IMR-90 (cell line): Measurements from ENCODE around the gene BSDC1. TPM values are rescaled to one million over a fixed set of nuclear protein-coding genes. Genes with fewer than 3 reads are reported as not detected.

Experiments
- ATAC-seq: fragments of 200-7000 bp; cut with Tn5 transposase; 2 replicates; pipeline ENCODE4 v1.9.1; 2020; ENCODE audit warnings: low read depth, mild to moderate bottlenecking, moderate library complexity
- BruUV-seq: library from RNA; stranded (reverse); fragments of 400-500 nt; replicated peaks from 2 replicates; lab custom pipeline; 2021; lab: Mats Ljungman, UMichigan
- CTCF ChIA-PET: fragments of 300-600 bp; formaldehyde crosslinking; extraction: SDS; loops from one replicate; lab custom pipeline; 2021; ENCODE audit warnings: antibody characterized with exemption; lab: Yijun Ruan, JAX
- POLR2A ChIA-PET: fragments of 300-600 bp; sonication (Branson Sonifier 250); formaldehyde crosslinking; loops from one replicate; lab custom pipeline; 2022; ENCODE audit warnings: antibody characterized with exemption; ENCODE audit not compliant: unreplicated experiment; lab: Charles Lee
- DNase-seq: peaks from one replicate; pipeline ENCODE4 v3.0.0; 2013
- H2AFZ ChIP-seq: replicated peaks from 2 replicates; pipeline ENCODE3; 2013; ENCODE audit warnings: low read length, mild to moderate bottlenecking; ENCODE audit not compliant: poor library complexity
- H2AK5ac ChIP-seq: 2 replicates; pipeline ENCODE4 v1.6.1; 2013; ENCODE audit warnings: low read depth, low read length, inconsistent platforms
- H2AK9ac ChIP-seq: replicated peaks from 2 replicates; pipeline ENCODE3; 2013; ENCODE audit warnings: mild to moderate bottlenecking, low read depth, low read length, moderate library complexity; ENCODE audit not compliant: poor library complexity
- H2BK120ac ChIP-seq: 2 replicates; pipeline ENCODE4 v1.6.1; 2013; ENCODE audit warnings: low read depth, low read length, inconsistent platforms
- H2BK15ac ChIP-seq: 3 replicates; pipeline ENCODE4 v1.6.1; 2013; ENCODE audit warnings: low read depth, low read length, inconsistent platforms
- H2BK20ac ChIP-seq: 2 replicates; pipeline ENCODE4 v1.6.1; 2013; ENCODE audit warnings: low read depth, mild to moderate bottlenecking, inconsistent platforms, low read length, moderate library complexity
- H2BK5ac ChIP-seq: 2 replicates; pipeline ENCODE4 v1.6.1; 2013; ENCODE audit warnings: mild to moderate bottlenecking, low read depth, low read length, inconsistent platforms; ENCODE audit not compliant: poor library complexity, severe bottlenecking
- H3K14ac ChIP-seq: replicated peaks from 2 replicates; pipeline ENCODE4 v1.6.1; 2013; ENCODE audit warnings: low read depth, low read length, inconsistent platforms
- H3K18ac ChIP-seq: 2 replicates; pipeline ENCODE4 v1.6.1; 2013; ENCODE audit warnings: low read depth, low read length, control low read depth
- H3K23ac ChIP-seq: 2 replicates; pipeline ENCODE4 v1.6.1; 2013; ENCODE audit warnings: low read depth, low read length, inconsistent platforms
- H3K27ac ChIP-seq: 2 replicates; pipeline ENCODE4 v1.5.1; 2013; ENCODE audit warnings: mild to moderate bottlenecking, control low read depth, low read length; ENCODE audit not compliant: insufficient read depth
- H3K27me3 ChIP-seq: 2 replicates; pipeline ENCODE4 v1.6.1; 2013; ENCODE audit warnings: low read length; ENCODE audit not compliant: control insufficient read depth, insufficient read depth
- H3K36me3 ChIP-seq: 2 replicates; pipeline ENCODE4 v1.6.1; 2013; ENCODE audit warnings: low read length, mixed read lengths; ENCODE audit not compliant: control insufficient read depth, insufficient read depth
- H3K4ac ChIP-seq: 2 replicates; pipeline ENCODE4 v1.6.1; 2013; ENCODE audit warnings: low read depth, low read length, inconsistent platforms
- H3K4me1 ChIP-seq: 2 replicates; pipeline ENCODE4 v1.6.1; 2013; ENCODE audit warnings: low read length, mixed read lengths; ENCODE audit not compliant: control insufficient read depth, insufficient read depth
- H3K4me2 ChIP-seq: 2 replicates; pipeline ENCODE4 v1.6.1; 2013; ENCODE audit warnings: low read depth, mild to moderate bottlenecking, control low read depth, low read length, moderate library complexity
- H3K4me3 ChIP-seq: 2 replicates; pipeline ENCODE4 v1.5.1; 2013; ENCODE audit warnings: low read depth, mild to moderate bottlenecking, control low read depth, low read length, moderate library complexity; ENCODE audit not compliant: insufficient read depth
- H3K56ac ChIP-seq: 2 replicates; pipeline ENCODE4 v1.6.1; 2013; ENCODE audit warnings: low read length, inconsistent platforms; ENCODE audit not compliant: insufficient read depth; ENCODE audit errors: extremely low read depth
- H3K79me1 ChIP-seq, 2 experiments: 2 replicates each; pipeline ENCODE4 v1.6.1; 2013; ENCODE audit warnings: low read length in 2 of 2, inconsistent platforms in 1 of 2, low read depth in 1 of 2
- H3K9ac ChIP-seq: 2 replicates; pipeline ENCODE4 v1.6.1; 2013; ENCODE audit warnings: low read depth, low read length, control low read depth
- H3K9me1 ChIP-seq: 2 replicates; pipeline ENCODE4 v1.6.1; 2013; ENCODE audit warnings: low read length, inconsistent platforms; ENCODE audit not compliant: insufficient read depth
- H3K9me3 ChIP-seq: 2 replicates; pipeline ENCODE4 v1.6.1; 2013; ENCODE audit warnings: low read length; ENCODE audit not compliant: control insufficient read depth, insufficient read depth
- H4K20me1 ChIP-seq: 2 replicates; pipeline ENCODE4 v1.6.1; 2013; ENCODE audit warnings: low read length, inconsistent platforms; ENCODE audit not compliant: insufficient read depth
- H4K5ac ChIP-seq: 2 replicates; pipeline ENCODE4 v1.6.1; 2013; ENCODE audit warnings: mild to moderate bottlenecking, low read depth, low read length, control low read depth
- H4K8ac ChIP-seq, 2 experiments: 2 replicates each; pipeline ENCODE4 v1.6.1; 2013; ENCODE audit warnings: low read depth in 2 of 2, low read length in 2 of 2, control low read depth in 1 of 2, inconsistent platforms in 1 of 2
- H4K91ac ChIP-seq: 2 replicates; pipeline ENCODE4 v1.6.1; 2013; ENCODE audit warnings: low read depth, low read length, inconsistent platforms; ENCODE audit not compliant: insufficient read depth
- BHLHE40 ChIP-seq: fragments of 150-350 bp; IDR thresholded peaks from 2 replicates; pipeline ENCODE4 v1.6.1; 2016; ENCODE audit warnings: mild to moderate bottlenecking, low read depth, low read length
- CEBPB ChIP-seq: IDR thresholded peaks from 2 replicates; pipeline ENCODE4 v1.6.1; 2012; ENCODE audit warnings: low read depth, low read length, improper control_type of control experiment
- CHD1 ChIP-seq: IDR thresholded peaks from 2 replicates; pipeline ENCODE4 v1.6.1; 2012; ENCODE audit warnings: low read depth, low read length, improper control_type of control experiment
- CTCF ChIP-seq: conservative IDR thresholded peaks from 2 replicates; pipeline ENCODE4 v1.5.1; 2012; ENCODE audit warnings: mild to moderate bottlenecking, low read depth, low read length, improper control_type of control experiment
- ELK1 ChIP-seq: fragments of 150-350 bp; IDR thresholded peaks from 2 replicates; pipeline ENCODE4 v1.6.1; 2016; ENCODE audit warnings: low read depth, mild to moderate bottlenecking, low read length, moderate library complexity, borderline replicate concordance
- FOS ChIP-seq: fragments of 150-350 bp; IDR thresholded peaks from 2 replicates; pipeline ENCODE4 v1.6.1; 2016; ENCODE audit warnings: low read depth, low read length
- MAFK ChIP-seq: IDR thresholded peaks from 2 replicates; pipeline ENCODE4 v1.6.1; 2012; ENCODE audit warnings: low read depth, low read length, improper control_type of control experiment
- MAZ ChIP-seq: IDR thresholded peaks from 2 replicates; pipeline ENCODE4 v1.6.1; 2012; ENCODE audit warnings: low read depth, mild to moderate bottlenecking, low read length, improper control_type of control experiment, moderate library complexity, borderline replicate concordance
- MXI1 ChIP-seq: IDR thresholded peaks from 2 replicates; pipeline ENCODE4 v1.6.1; 2012; ENCODE audit warnings: low read depth, mild to moderate bottlenecking, low read length, moderate library complexity, borderline replicate concordance
- NFE2L2 ChIP-seq: fragments of 150-350 bp; IDR thresholded peaks from 2 replicates; pipeline ENCODE4 v1.6.1; 2016; ENCODE audit warnings: low read depth, mild to moderate bottlenecking, low read length
- POLR2A ChIP-seq: IDR thresholded peaks from 2 replicates; pipeline ENCODE4 v1.6.1; 2012; ENCODE audit warnings: mild to moderate bottlenecking, low read depth, low read length
- RAD21 ChIP-seq: IDR thresholded peaks from 2 replicates; pipeline ENCODE4 v1.6.1; 2012; ENCODE audit warnings: low read length, improper control_type of control experiment
- RCOR1 ChIP-seq: IDR thresholded peaks from 2 replicates; pipeline ENCODE4 v1.6.1; 2012; ENCODE audit warnings: mild to moderate bottlenecking, low read length, improper control_type of control experiment; ENCODE audit not compliant: insufficient replicate concordance
- RFX5 ChIP-seq: IDR thresholded peaks from 2 replicates; pipeline ENCODE4 v1.8.0; 2012; ENCODE audit warnings: low read depth, mild to moderate bottlenecking, low read length, moderate library complexity
- SMC3 ChIP-seq: fragments of 150-350 bp; IDR thresholded peaks from 2 replicates; pipeline ENCODE4 v1.6.1; 2016; ENCODE audit warnings: low read depth, mild to moderate bottlenecking, antibody characterized with exemption, low read length, moderate library complexity
- WGBS, 2 experiments: methylation state at CpG; one replicate each; pipeline versions ENCODE4 v1.1.5 to v1.1.7; 2013; ENCODE audit warnings: missing lambda C conversion rate in 2 of 2; ENCODE audit not compliant: insufficient read length in 1 of 2; ENCODE audit errors: extremely low coverage in 2 of 2; 5-methylcytosine and 5-hydroxymethylcytosine counted together
- dilution Hi-C: fragments of 300-500 bp; cut with HindIII; formaldehyde crosslinking; loops from one replicate; pipeline ENCODE4 v1.14.3; 2018; ENCODE audit warnings: low sequenced_read_pairs; ENCODE audit not compliant: unreplicated experiment
- in situ Hi-C: fragments of 300-500 bp; cut with MboI; formaldehyde crosslinking; loops from 3 replicates; pipeline ENCODE4 v1.14.3; 2019; ENCODE audit warnings: low sequenced_read_pairs, inconsistent platforms, mixed read lengths
- intact Hi-C: fragments of 100-400 bp; cut with micrococcal nuclease; formaldehyde crosslinking; loops from 2 replicates; pipeline ENCODE4 v1.10.0; 2022
- polyA plus RNA-seq, 3 experiments: library from polyadenylated mRNA; depleted of rRNA; stranded (reverse); fragments of >200 nt; gene quantifications; 2 replicates each; pipeline ENCODE4 v1.2.3, GENCODE V29; 2012; ENCODE audit warnings: low replicate concordance in 1 of 3
- total RNA-seq: library from RNA; depleted of rRNA; stranded (reverse); fragments of >200 nt; gene quantifications from 2 replicates; pipeline ENCODE4 v1.2.3, GENCODE V29; 2012

The BSDC1 gene
- total and polyA plus RNA-seq, 2 of the 4 experiments (the other 2 are of a cell fraction), result 56.8 to 60.4 TPM

DNA sequence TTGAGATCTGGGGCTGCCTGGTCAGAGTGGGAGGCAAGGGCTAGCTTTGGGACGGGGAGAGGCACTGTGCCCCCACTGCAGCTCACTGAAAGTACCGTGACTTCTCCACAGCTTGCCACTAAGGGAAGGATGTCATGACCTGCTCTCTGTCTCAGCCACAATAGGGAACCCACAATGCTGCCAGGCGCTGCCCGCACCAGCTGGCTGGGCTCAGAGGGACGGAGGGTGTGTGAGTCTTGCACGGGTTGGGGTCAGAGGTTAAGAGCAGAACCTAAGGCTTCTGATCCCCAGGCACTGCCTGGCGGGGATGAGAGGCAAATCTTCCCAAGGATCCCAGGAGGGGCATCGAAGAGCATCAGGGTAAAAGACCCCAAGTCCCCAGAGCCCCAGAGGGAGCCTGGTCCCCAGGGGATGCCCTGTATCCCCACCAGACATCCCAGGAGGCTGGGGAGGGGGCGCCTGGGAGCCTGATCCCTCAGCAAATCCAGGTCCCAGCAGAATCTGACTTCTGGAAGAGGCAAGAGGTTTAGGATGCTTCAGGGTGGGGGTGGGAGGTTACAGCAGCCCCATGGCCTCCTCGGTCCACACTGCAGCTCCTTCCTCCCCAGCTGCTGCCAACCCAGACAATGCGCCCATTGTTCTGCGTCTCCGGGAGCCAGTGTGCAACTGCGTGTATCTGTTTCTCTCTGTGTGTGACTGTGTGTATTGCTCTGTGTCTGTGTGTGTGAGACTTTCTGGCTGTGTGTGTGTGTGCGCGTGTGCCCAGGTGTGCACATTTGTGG is 56.2 kb downstream of the BSDC1 start:
- H2BK15ac ChIP-seq, result no peak overlapping the region
- BruUV-seq, result no TSS peak
- dilution Hi-C loops, result no loop called here

More for the DNA sequence above, 56.2 kb downstream of the BSDC1 start:
- H3K79me1 ChIP-seq, result peaks cover 12 to 25% of the 10 kb centered on the region in 2 experiments; a peak in 3 of 4 replicates
- no peak overlapping the region for H2BK5ac ChIP-seq
- ATAC-seq (no peak), DNase-seq (peak; percentile 31)
- in situ Hi-C loops (no loop called here), intact Hi-C loops (loop anchor here (5.0 kb wide), 1 partner anchor 54 kb away; the partner anchor contains the start of gene BSDC1)
- H3K4me3 ChIP-seq, result no peak overlapping the region
- no peak overlapping the region for H4K91ac ChIP-seq
- ChIA-PET POLR2A (no interaction called here), CTCF (no interaction called here)
- H2BK120ac ChIP-seq, result no peak overlapping the region
- no peak overlapping the region for H3K18ac ChIP-seq
- H3K4me2 ChIP-seq, result no peak overlapping the region
- H3K14ac ChIP-seq, result peak overlapping the region; percentile 58
- peaks cover 14% of the 10 kb centered on the region for H3K36me3 ChIP-seq
- no peak overlapping the region for H3K4ac ChIP-seq
- no peak overlapping the region for H4K8ac ChIP-seq
- H3K9ac ChIP-seq, result no peak overlapping the region
- H2AK5ac ChIP-seq, result peak overlapping the region; percentile 44; the same call in 1 of the 2 replicates
- no peak overlapping the region for H3K56ac ChIP-seq
- 67% methylated on average over 3 of the region's 16 CpGs; no CpG with 5 or more reads in 1 of the 2 experiments for WGBS, 2 experiments
- TF ChIP-seq POLR2A (no peak), NFE2L2 (no peak), RAD21 (no peak), ELK1 (no peak), RCOR1 (no peak), MXI1 (no peak), CTCF (no peak), BHLHE40 (no peak), FOS (no peak), SMC3 (no peak), CEBPB (no peak), MAZ (no peak), MAFK (no peak), RFX5 (no peak), CHD1 (no peak)
- H3K27me3 ChIP-seq, result no peaks in the 10 kb centered on the region
- peaks cover 3% of the 10 kb centered on the region; the same call in 1 of the 2 replicates for H3K9me1 ChIP-seq
- H3K9me3 ChIP-seq, result no peaks in the 10 kb centered on the region
- H4K20me1 ChIP-seq, result peaks cover 23% of the 10 kb centered on the region
- H3K23ac ChIP-seq, result no peak overlapping the region; the same call in 1 of the 2 replicates
- H4K5ac ChIP-seq, result no peak overlapping the region
- peaks cover 5% of the 10 kb centered on the region for H3K4me1 ChIP-seq
- no peak overlapping the region for H3K27ac ChIP-seq
- H2BK20ac ChIP-seq, result no peak overlapping the region
- no peak overlapping the region for H2AFZ ChIP-seq
- H2AK9ac ChIP-seq, result no peak overlapping the region
